ENCODE results near the gene MARCHF10. TPM values are rescaled to one million over a fixed set of nuclear protein-coding genes. Genes with fewer than 3 reads are reported as not detected.

The MARCHF10 gene
- total RNA-seq, 4 donors from 2014 or later = 2.1 TPM; not detected in 3

DNA sequence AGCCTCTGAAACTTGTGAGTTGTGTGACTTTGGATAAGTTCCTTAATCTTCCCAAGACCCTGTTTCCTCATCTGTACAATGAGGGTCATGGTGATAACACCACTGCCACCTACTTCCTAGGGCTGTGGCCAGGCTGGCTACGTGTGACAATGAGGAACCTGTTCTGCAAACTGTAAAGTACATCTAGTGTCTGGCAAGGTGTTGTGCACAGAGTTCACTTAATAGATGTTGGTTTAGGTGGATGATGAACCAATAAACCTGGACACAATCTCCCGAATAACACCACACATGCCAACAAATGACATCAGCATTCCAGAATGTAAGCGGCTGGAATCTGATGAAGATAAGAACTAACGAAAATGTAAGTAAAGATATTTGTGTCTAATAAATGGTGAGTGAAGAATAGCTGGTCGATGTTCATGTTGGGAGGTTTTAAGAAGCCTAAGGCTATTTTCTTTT is 82.3 kb downstream of the MARCHF10 start:
- peaks cover 15% of the 10 kb centered on the region for H3K27me3 ChIP-seq
- in situ Hi-C loops (cut with MboI; ENCODE audit: low pct_ligation_motif_present in 1 of 4, low pct_unique_long_range_greater_than_20kb in 1 of 4, low sequenced_read_pairs in 3 of 4) = no loop called here
- no peak overlapping the region for H3K4me3 ChIP-seq
- DNase-seq = no peak
- H3K4me1 ChIP-seq = peaks cover 0 to 11% (median 5%) of the 10 kb centered on the region in 4 donors
- 44 to 47% methylated on average over 4 to 5 of the region's 5 CpGs for WGBS, 2 donors (ENCODE audit: low coverage in 1 of 2)
- H3K36me3 ChIP-seq = no peaks in the 10 kb centered on the region
- no peak for TF ChIP-seq POLR2AphosphoS5 (IDR thresholded peaks at IDR 0.05)
- TF ChIP-seq, protein P1, sequence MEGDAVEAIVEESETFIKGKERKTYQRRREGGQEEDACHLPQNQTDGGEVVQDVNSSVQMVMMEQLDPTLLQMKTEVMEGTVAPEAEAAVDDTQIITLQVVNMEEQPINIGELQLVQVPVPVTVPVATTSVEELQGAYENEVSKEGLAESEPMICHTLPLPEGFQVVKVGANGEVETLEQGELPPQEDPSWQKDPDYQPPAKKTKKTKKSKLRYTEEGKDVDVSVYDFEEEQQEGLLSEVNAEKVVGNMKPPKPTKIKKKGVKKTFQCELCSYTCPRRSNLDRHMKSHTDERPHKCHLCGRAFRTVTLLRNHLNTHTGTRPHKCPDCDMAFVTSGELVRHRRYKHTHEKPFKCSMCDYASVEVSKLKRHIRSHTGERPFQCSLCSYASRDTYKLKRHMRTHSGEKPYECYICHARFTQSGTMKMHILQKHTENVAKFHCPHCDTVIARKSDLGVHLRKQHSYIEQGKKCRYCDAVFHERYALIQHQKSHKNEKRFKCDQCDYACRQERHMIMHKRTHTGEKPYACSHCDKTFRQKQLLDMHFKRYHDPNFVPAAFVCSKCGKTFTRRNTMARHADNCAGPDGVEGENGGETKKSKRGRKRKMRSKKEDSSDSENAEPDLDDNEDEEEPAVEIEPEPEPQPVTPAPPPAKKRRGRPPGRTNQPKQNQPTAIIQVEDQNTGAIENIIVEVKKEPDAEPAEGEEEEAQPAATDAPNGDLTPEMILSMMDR (IDR thresholded peaks at IDR 0.05) = no peak
- no peak for TF ChIP-seq POLR2A (IDR thresholded peaks at IDR 0.05)
- no peak for TF ChIP-seq EP300 (IDR thresholded peaks at IDR 0.05; ENCODE audit: low read depth)
- no peak overlapping the region for H3K27ac ChIP-seq
- H3K9me3 ChIP-seq = no peaks in the 10 kb centered on the region
- intact Hi-C loops (cut with DNase I; ENCODE audit: low total_unique reads) = no loop called here

DNA sequence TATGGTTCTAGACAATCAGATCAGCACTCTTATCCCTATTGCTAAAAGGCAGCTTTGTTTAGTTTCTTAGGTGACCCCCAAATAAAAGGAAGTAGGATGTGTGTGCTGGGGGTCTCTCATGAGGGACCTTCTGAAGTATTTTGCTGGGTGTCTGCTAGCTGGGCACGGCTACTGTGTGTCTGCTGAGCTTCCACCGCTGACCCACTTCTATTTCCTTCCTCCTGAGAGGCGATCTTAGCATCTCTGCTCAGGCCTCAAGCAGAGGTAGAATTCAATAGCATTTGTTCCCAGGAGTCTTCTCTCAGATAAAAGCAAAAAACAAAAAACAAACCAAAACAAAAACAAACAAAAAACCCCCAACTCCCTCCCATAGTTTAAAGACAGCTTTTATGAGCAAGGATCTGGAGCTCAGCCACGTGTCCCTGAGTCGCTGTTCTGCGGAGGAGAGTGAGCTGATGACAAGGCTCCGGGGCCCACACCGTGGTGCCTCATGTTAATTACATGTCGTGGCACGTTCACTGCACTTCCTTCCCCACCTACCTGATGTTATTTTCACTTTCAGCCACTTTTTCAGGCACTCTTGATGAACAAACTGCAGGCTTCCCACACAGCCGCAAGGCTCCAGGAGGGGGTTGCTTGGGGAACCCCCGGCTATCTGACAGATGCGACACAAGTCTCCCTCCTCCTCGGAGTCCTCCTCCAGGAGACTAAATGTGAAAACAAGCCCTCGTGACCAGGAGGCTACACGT is 83.5 kb downstream of the MARCHF10 start:
- no peak overlapping the region for H3K4me3 ChIP-seq
- intact Hi-C loops (cut with DNase I; ENCODE audit: low total_unique reads) (no loop called here), in situ Hi-C loops (cut with MboI; ENCODE audit: low pct_ligation_motif_present in 1 of 4, low pct_unique_long_range_greater_than_20kb in 1 of 4, low sequenced_read_pairs in 3 of 4) (loop anchor here in 2 of 4 donors (25.0 kb wide), 1 partner anchor 688 kb away; no protein-coding TSS in a partner anchor)
- 39 to 46% methylated on average over 9 to 16 of the region's 16 CpGs for WGBS, 2 donors (ENCODE audit: low coverage in 1 of 2)
- DNase-seq = peak; percentile 34
- H3K4me1 ChIP-seq = peaks cover 0 to 11% (median 5%) of the 10 kb centered on the region in 4 donors
- H3K9me3 ChIP-seq = no peaks in the 10 kb centered on the region
- no peaks in the 10 kb centered on the region for H3K36me3 ChIP-seq
- TF ChIP-seq EP300 (IDR thresholded peaks at IDR 0.05; ENCODE audit: low read depth) = no peak
- TF ChIP-seq POLR2AphosphoS5 (IDR thresholded peaks at IDR 0.05) = no peak
- TF ChIP-seq, protein P1 (IDR thresholded peaks at IDR 0.05) = no peak
- peaks cover 9% of the 10 kb centered on the region for H3K27me3 ChIP-seq
- peak overlapping the region in 2 of 4 donors; percentile 2 to 22 for H3K27ac ChIP-seq

DNA sequence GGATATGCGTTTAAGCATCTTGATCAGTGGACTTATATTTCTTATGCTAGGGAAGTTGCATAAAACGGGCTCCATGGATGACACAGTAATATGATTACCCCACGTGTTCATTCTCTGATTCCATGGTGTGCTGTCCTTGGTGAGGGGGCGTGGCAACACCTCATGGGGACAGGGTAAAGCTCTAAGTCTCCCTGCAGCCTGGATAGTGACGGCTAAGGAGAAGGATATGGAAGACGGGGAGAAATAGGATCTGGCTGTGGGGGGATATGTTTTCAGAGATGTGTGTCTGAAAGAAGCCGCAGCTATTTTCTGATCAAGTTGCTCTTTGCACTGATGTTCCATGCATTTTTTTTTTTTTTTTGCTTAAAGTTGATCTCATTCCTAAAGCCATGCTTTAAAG is 84.3 kb downstream of the MARCHF10 start:
- 80 to 96% methylated on average over 4 to 7 of the region's 7 CpGs for WGBS, 2 donors (ENCODE audit: low coverage in 1 of 2)
- DNase-seq = no peak
- Histone ChIP-seq H3K36me3 (no peaks in the 10 kb centered on the region), H3K9me3 (no peaks in the 10 kb centered on the region), H3K27me3 (peaks cover 8% of the 10 kb centered on the region), H3K4me3 (no peak overlapping the region), H3K4me1 (peaks cover 0 to 11% (median 5%) of the 10 kb centered on the region in 4 donors), H3K27ac (no peak overlapping the region)
- intact Hi-C loops (cut with DNase I; ENCODE audit: low total_unique reads) = no loop called here
- in situ Hi-C loops (cut with MboI; ENCODE audit: low pct_ligation_motif_present in 1 of 4, low pct_unique_long_range_greater_than_20kb in 1 of 4, low sequenced_read_pairs in 3 of 4) = loop anchor here in 2 of 4 donors (25.0 kb wide), 1 partner anchor 688 kb away; no protein-coding TSS in a partner anchor
- TF ChIP-seq, protein P1 (IDR thresholded peaks at IDR 0.05) = no peak
- TF ChIP-seq POLR2AphosphoS5 (IDR thresholded peaks at IDR 0.05) (no peak), POLR2A (IDR thresholded peaks at IDR 0.05) (no peak), EP300 (IDR thresholded peaks at IDR 0.05; ENCODE audit: low read depth) (no peak)

DNA sequence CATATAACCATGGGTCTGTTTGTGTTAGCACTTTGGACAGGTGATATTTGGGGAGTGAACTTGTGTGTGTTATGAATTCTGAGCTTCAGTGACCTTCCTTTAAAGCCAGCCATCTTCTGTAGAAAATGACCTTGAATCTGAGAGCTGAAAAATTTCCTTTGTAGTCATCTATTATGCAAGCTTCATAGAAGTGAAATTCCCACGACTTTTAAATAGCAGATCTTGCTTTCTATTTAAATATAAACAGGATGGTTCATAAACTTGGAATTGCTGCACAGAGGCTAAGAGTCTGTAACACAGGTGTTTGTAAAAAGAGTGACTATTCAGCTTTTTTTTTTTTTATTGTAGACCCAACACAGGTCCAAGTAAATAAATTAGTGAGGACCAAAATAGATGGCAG is 85.5 kb downstream of the MARCHF10 start:
- DNase-seq = no peak
- WGBS, 2 donors (ENCODE audit: low coverage in 1 of 2) = 8 to 31% methylated on average over 1 of the region's 1 CpG
- Histone ChIP-seq H3K27ac (no peak overlapping the region), H3K27me3 (peaks cover 8% of the 10 kb centered on the region), H3K36me3 (no peaks in the 10 kb centered on the region), H3K9me3 (no peaks in the 10 kb centered on the region), H3K4me1 (peaks cover 0 to 11% (median 5%) of the 10 kb centered on the region in 4 donors), H3K4me3 (no peak overlapping the region)
- no peak for TF ChIP-seq EP300 (IDR thresholded peaks at IDR 0.05; ENCODE audit: low read depth)
- no peak for TF ChIP-seq POLR2A (IDR thresholded peaks at IDR 0.05)
- TF ChIP-seq, protein P1 (IDR thresholded peaks at IDR 0.05) = no peak
- no peak for TF ChIP-seq POLR2AphosphoS5 (IDR thresholded peaks at IDR 0.05)
- intact Hi-C loops (cut with DNase I; ENCODE audit: low total_unique reads) (no loop called here), in situ Hi-C loops (cut with MboI; ENCODE audit: low pct_ligation_motif_present in 1 of 4, low pct_unique_long_range_greater_than_20kb in 1 of 4, low sequenced_read_pairs in 3 of 4) (loop anchor here in 2 of 4 donors (25.0 kb wide), 1 partner anchor 690 kb away; no protein-coding TSS in a partner anchor)

All from transverse colon (tissue), 4 donors.